ENCODE measurements around the gene PCYT2.

PCYT2 gene

GRCh38 chr17:81944858-81945257, 33.7 kb upstream of the PCYT2 start:
- in situ Hi-C loops (cut with MboI; ENCODE audit: low sequenced_read_pairs) = no loop called here

GRCh38 chr17:81942167-81942553, 31.0 kb upstream of the PCYT2 start:
- in situ Hi-C loops (cut with MboI; ENCODE audit: low sequenced_read_pairs) = no loop called here

GRCh38 chr17:81941484-81942166, 30.4 kb upstream of the PCYT2 start:
- in situ Hi-C loops (cut with MboI; ENCODE audit: low sequenced_read_pairs) = no loop called here

- in situ Hi-C loops (cut with MboI; ENCODE audit: low sequenced_read_pairs) = no loop called here
Observed at GRCh38 chr17:81940538-81941483, 29.6 kb upstream of the PCYT2 start.

- in situ Hi-C loops (cut with MboI; ENCODE audit: low sequenced_read_pairs) = no loop called here
Observed at GRCh38 chr17:81939881-81940385, 28.7 kb upstream of the PCYT2 start.

- in situ Hi-C loops (cut with MboI; ENCODE audit: low sequenced_read_pairs) = no loop called here
Observed at GRCh38 chr17:81939218-81939617, 28.0 kb upstream of the PCYT2 start.

- in situ Hi-C loops (cut with MboI; ENCODE audit: low sequenced_read_pairs) = no loop called here
Observed at GRCh38 chr17:81935709-81936084, 24.5 kb upstream of the PCYT2 start.

- in situ Hi-C loops (cut with MboI; ENCODE audit: low sequenced_read_pairs) = no loop called here
Observed at GRCh38 chr17:81934850-81935708, 23.9 kb upstream of the PCYT2 start.

- in situ Hi-C loops (cut with MboI; ENCODE audit: low sequenced_read_pairs) = no loop called here
Observed at GRCh38 chr17:81934098-81934757, 23.0 kb upstream of the PCYT2 start.

GRCh38 chr17:81933178-81933699, 22.0 kb upstream of the PCYT2 start:
- in situ Hi-C loops (cut with MboI; ENCODE audit: low sequenced_read_pairs) = no loop called here

- in situ Hi-C loops (cut with MboI; ENCODE audit: low sequenced_read_pairs) = no loop called here
Observed at GRCh38 chr17:81932333-81932983, 21.3 kb upstream of the PCYT2 start.

- in situ Hi-C loops (cut with MboI; ENCODE audit: low sequenced_read_pairs) = no loop called here
Observed at GRCh38 chr17:81931557-81932332, 20.5 kb upstream of the PCYT2 start.

GRCh38 chr17:81931189-81931556, 20.0 kb upstream of the PCYT2 start:
- in situ Hi-C loops (cut with MboI; ENCODE audit: low sequenced_read_pairs) = no loop called here

- in situ Hi-C loops (cut with MboI; ENCODE audit: low sequenced_read_pairs) = no loop called here
Observed at GRCh38 chr17:81930142-81931125, 19.2 kb upstream of the PCYT2 start.

- in situ Hi-C loops (cut with MboI; ENCODE audit: low sequenced_read_pairs) = no loop called here
Observed at GRCh38 chr17:81929253-81930141, 18.3 kb upstream of the PCYT2 start.

GRCh38 chr17:81928544-81929252, 17.5 kb upstream of the PCYT2 start:
- in situ Hi-C loops (cut with MboI; ENCODE audit: low sequenced_read_pairs) = no loop called here

Data from HL-60/S4 treated with phorbol 12-myristate 13-acetate at 8.2 ng/mL for 4 days and 3 days (cell line).